Measurements from ENCODE around the gene TARBP2. TPM values are rescaled to one million over a fixed set of nuclear protein-coding genes. Genes with fewer than 3 reads are reported as not detected.

TARBP2 gene
- total and polyA plus RNA-seq, 2 donors from 2014 or later = 32.5 to 36.3 TPM

DNA sequence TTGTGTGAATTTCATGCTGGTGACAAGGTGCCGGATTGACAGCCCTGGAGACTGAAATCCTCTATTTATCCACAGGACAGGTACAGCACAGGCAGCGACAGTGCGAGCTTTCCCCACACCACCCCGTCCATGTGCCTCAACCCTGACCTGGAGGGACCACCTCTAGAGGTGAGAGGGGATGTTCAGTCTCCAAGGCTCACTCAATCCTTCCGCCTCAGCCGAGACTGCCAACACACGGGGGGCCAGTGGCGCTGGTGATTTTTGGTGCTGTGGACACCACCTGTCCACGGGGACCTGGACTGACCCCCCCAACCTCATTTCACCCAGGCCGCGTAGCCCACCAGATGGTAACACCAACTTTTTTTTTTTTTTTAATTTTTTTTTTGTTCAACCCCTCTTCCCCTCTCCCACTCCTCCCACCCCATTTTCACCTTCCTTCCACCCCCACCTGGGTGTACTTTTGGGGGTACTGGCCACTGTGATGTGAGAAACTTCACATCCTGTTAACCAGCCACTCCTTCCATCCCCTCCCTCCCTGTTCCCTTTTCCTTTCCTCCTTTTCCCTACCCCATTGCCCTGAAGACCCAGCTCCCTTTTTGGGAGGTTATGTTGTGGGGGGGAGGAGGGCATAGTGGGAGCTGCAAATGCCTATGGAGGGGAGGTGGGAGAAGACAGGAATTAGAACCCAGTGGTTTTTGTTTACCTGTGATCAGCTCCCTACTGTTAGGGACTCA lies 36.2 kb upstream of the TARBP2 start:
- no peak overlapping the region for H3K9ac ChIP-seq (ENCODE audit: low read length in 3 of 3)
- FAIRE-seq (no peak), DNase-seq (no peak)

GRCh38 chr12:53465679-53466078 lies 35.4 kb upstream of the TARBP2 start:
- DNase-seq (no peak), FAIRE-seq (no peak)
- no peaks in the 10 kb centered on the region for H3K9me3 ChIP-seq (ENCODE audit: control insufficient read depth in 2 of 3, insufficient read depth in 1 of 3, low read length in 3 of 3)
- intact Hi-C loops (cut with DNase I) = no loop called here
- H3K27me3 ChIP-seq (ENCODE audit: control insufficient read depth, insufficient read depth, low read length) = no peaks in the 10 kb centered on the region
- H3K9ac ChIP-seq (ENCODE audit: low read length in 3 of 3) = no peak overlapping the region
- peaks cover 33 to 95% (median 69%) of the 10 kb centered on the region in 3 donors for H3K36me3 ChIP-seq (ENCODE audit: control insufficient read depth in 2 of 3, insufficient read depth in 3 of 3, low read length in 3 of 3)
- TF ChIP-seq CTCF (IDR thresholded peaks at IDR 0.05; ENCODE audit: borderline replicate concordance, extremely low read depth, insufficient read depth) = no peak
- peaks cover 0 to 20% (median 11%) of the 10 kb centered on the region in 3 donors for H3K4me1 ChIP-seq (ENCODE audit: control insufficient read depth in 2 of 3, insufficient read depth in 2 of 3, low read depth in 1 of 3, low read length in 3 of 3)
- no peak overlapping the region for H3K4me3 ChIP-seq (ENCODE audit: low read length in 3 of 3)
- H3K27ac ChIP-seq (ENCODE audit: low read depth in 2 of 2, low read length in 2 of 2) = peak overlapping the region in 1 of 2 donors; percentile 4

More for the DNA sequence above, 36.2 kb upstream of the TARBP2 start:
- intact Hi-C loops (cut with DNase I) = no loop called here
- Histone ChIP-seq H3K4me3 (ENCODE audit: low read length in 3 of 3) (no peak overlapping the region), H3K9me3 (ENCODE audit: control insufficient read depth in 2 of 3, insufficient read depth in 1 of 3, low read length in 3 of 3) (no peaks in the 10 kb centered on the region), H3K36me3 (ENCODE audit: control insufficient read depth in 2 of 3, insufficient read depth in 3 of 3, low read length in 3 of 3) (peaks cover 39 to 99% (median 75%) of the 10 kb centered on the region in 3 donors), H3K27ac (ENCODE audit: low read depth in 2 of 2, low read length in 2 of 2) (no peak overlapping the region), H3K4me1 (ENCODE audit: control insufficient read depth in 2 of 3, insufficient read depth in 2 of 3, low read depth in 1 of 3, low read length in 3 of 3) (peaks cover 0 to 23% (median 11%) of the 10 kb centered on the region in 3 donors), H3K27me3 (ENCODE audit: control insufficient read depth, insufficient read depth, low read length) (no peaks in the 10 kb centered on the region)
- no peak for TF ChIP-seq CTCF (IDR thresholded peaks at IDR 0.05; ENCODE audit: borderline replicate concordance, extremely low read depth, insufficient read depth)

DNA sequence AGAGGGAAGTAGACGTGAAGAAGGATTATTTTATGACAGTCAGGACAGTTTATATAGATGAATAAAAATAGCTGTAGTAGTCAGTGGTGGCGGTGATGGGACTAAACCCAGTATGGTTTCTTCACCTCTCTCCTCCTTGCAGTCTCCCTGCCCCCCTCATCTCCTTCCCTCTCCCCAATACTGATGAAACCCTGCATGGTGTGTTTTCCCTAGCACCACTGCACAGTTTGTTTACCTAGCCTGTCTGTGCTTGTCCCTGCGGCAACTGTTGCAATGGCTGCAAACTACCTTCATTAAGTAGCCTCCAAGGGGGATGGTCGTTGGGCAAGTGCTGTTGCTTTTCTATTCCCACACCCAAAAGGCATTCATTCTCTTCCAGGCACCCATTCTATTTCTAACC lies 34.4 kb upstream of the TARBP2 start:
- Histone ChIP-seq H3K9me3 (ENCODE audit: control insufficient read depth in 2 of 3, insufficient read depth in 1 of 3, low read length in 3 of 3) (no peaks in the 10 kb centered on the region), H3K27me3 (ENCODE audit: control insufficient read depth, insufficient read depth, low read length) (no peaks in the 10 kb centered on the region), H3K9ac (ENCODE audit: low read length in 3 of 3) (no peak overlapping the region), H3K4me3 (ENCODE audit: low read length in 3 of 3) (no peak overlapping the region), H3K36me3 (ENCODE audit: control insufficient read depth in 2 of 3, insufficient read depth in 3 of 3, low read length in 3 of 3) (peaks cover 28 to 90% (median 63%) of the 10 kb centered on the region in 3 donors), H3K27ac (ENCODE audit: low read depth in 2 of 2, low read length in 2 of 2) (no peak overlapping the region), H3K4me1 (ENCODE audit: control insufficient read depth in 2 of 3, insufficient read depth in 2 of 3, low read depth in 1 of 3, low read length in 3 of 3) (peaks cover 0 to 14% (median 9%) of the 10 kb centered on the region in 3 donors)
- intact Hi-C loops (cut with DNase I) = no loop called here
- no peak for TF ChIP-seq CTCF (IDR thresholded peaks at IDR 0.05; ENCODE audit: borderline replicate concordance, extremely low read depth, insufficient read depth)
- no peak for FAIRE-seq
- no peak for DNase-seq
